Neural progenitor cell (in vitro differentiated cells): ENCODE data around the gene CAPN12.

Experiments used
- CTCF ChIP-seq: fragments of 200-600 bp; sonication (generic); IDR thresholded peaks from 2 replicates; pipeline ENCODE4 v1.5.1; 2017; ENCODE audit warnings: antibody characterized with exemption, mild to moderate bottlenecking
- EZH2phosphoT487 ChIP-seq: fragments of 200-600 bp; sonication (generic); IDR thresholded peaks from 2 replicates; pipeline ENCODE4 v1.6.1; 2017; ENCODE audit warnings: antibody characterized with exemption

- no peak for TF ChIP-seq CTCF
- no peak for TF ChIP-seq EZH2phosphoT487
Measured at GRCh38 chr19:38713865-38714264, 30.4 kb downstream of the CAPN12 start.
